ENCODE results near the gene EPHB1.

The EPHB1 gene

DNA sequence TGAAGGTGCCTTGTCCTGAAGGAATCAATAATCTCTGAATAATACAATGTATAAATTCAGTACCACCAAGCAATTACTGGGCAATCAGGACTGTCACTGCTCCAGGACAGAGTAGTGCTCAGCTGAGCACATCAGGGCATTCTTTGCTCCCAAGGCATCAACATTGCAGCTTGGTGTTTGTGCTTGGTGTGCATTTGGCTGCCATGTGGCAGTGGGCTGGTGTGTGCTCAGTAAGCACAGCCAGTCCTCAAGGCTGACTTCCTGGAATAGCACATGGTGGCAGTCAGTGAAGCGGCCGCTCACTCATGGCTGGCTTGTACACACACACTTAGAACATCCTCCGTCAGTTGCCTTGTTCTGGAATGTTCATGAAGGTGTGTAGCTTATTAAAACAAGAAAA is 217.0 kb downstream of the EPHB1 start:
- no peaks in the 10 kb centered on the region for H3K9me3 ChIP-seq
- no peaks in the 10 kb centered on the region for H3K27me3 ChIP-seq
- no peak overlapping the region for H3K4me3 ChIP-seq (ENCODE audit: low read depth in 1 of 2, low read length in 1 of 2)
- no peaks in the 10 kb centered on the region for H3K36me3 ChIP-seq
- TF ChIP-seq, protein P1, sequence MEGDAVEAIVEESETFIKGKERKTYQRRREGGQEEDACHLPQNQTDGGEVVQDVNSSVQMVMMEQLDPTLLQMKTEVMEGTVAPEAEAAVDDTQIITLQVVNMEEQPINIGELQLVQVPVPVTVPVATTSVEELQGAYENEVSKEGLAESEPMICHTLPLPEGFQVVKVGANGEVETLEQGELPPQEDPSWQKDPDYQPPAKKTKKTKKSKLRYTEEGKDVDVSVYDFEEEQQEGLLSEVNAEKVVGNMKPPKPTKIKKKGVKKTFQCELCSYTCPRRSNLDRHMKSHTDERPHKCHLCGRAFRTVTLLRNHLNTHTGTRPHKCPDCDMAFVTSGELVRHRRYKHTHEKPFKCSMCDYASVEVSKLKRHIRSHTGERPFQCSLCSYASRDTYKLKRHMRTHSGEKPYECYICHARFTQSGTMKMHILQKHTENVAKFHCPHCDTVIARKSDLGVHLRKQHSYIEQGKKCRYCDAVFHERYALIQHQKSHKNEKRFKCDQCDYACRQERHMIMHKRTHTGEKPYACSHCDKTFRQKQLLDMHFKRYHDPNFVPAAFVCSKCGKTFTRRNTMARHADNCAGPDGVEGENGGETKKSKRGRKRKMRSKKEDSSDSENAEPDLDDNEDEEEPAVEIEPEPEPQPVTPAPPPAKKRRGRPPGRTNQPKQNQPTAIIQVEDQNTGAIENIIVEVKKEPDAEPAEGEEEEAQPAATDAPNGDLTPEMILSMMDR (IDR thresholded peaks at IDR 0.05), result no peak
- no peak overlapping the region for H3K27ac ChIP-seq
- no peaks in the 10 kb centered on the region for H3K4me1 ChIP-seq (ENCODE audit: control insufficient read depth in 1 of 2, insufficient read depth in 1 of 2, low read depth in 1 of 2, low read length in 1 of 2)

DNA sequence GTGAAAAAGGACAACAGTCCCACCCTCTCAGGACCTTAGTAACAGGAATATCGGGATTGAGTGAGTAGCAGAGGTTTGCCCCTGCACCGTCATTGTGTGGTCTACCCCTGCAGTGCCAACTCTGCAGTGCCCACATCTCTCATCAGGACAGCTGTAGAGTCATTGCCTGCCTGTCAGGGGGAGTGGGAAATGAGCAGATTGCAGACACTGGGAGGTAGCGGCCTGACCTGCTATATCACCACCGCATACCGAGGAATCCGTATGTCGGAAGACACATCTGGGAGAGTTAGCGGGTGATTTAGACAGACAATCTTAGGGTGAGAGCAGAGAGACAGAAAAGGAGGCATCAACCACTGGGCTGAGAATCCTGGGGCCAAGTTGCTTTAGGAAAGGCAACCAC is 218.1 kb downstream of the EPHB1 start:
- Histone ChIP-seq H3K36me3 (no peaks in the 10 kb centered on the region), H3K27me3 (no peaks in the 10 kb centered on the region), H3K4me3 (ENCODE audit: low read depth in 1 of 2, low read length in 1 of 2) (no peak overlapping the region), H3K27ac (no peak overlapping the region), H3K9me3 (no peaks in the 10 kb centered on the region), H3K4me1 (ENCODE audit: control insufficient read depth in 1 of 2, insufficient read depth in 1 of 2, low read depth in 1 of 2, low read length in 1 of 2) (no peaks in the 10 kb centered on the region)
- TF ChIP-seq, protein P1 (IDR thresholded peaks at IDR 0.05), result no peak

DNA sequence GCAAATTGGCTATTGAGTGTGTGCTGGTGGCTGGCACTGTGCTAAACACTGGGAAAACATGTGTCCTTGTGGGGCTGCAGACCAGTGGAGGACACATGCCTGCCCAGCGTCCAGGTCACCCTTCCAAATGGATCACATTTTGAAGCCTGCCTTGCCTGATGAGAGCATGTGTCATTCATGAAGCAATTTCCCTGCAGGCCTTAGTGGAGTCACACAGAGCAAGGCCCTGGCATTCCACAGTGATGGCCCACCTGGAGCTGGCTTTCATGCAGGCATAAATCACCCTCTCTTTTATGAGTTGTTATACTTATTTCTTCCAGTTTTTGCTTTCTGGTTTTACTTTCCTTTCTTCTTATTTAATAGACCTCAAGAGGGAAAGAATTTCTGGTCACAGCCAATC is 219.5 kb downstream of the EPHB1 start:
- no peak overlapping the region for H3K27ac ChIP-seq
- H3K4me3 ChIP-seq (ENCODE audit: low read depth in 1 of 2, low read length in 1 of 2), result no peak overlapping the region
- TF ChIP-seq, protein P1 (IDR thresholded peaks at IDR 0.05), result no peak

DNA sequence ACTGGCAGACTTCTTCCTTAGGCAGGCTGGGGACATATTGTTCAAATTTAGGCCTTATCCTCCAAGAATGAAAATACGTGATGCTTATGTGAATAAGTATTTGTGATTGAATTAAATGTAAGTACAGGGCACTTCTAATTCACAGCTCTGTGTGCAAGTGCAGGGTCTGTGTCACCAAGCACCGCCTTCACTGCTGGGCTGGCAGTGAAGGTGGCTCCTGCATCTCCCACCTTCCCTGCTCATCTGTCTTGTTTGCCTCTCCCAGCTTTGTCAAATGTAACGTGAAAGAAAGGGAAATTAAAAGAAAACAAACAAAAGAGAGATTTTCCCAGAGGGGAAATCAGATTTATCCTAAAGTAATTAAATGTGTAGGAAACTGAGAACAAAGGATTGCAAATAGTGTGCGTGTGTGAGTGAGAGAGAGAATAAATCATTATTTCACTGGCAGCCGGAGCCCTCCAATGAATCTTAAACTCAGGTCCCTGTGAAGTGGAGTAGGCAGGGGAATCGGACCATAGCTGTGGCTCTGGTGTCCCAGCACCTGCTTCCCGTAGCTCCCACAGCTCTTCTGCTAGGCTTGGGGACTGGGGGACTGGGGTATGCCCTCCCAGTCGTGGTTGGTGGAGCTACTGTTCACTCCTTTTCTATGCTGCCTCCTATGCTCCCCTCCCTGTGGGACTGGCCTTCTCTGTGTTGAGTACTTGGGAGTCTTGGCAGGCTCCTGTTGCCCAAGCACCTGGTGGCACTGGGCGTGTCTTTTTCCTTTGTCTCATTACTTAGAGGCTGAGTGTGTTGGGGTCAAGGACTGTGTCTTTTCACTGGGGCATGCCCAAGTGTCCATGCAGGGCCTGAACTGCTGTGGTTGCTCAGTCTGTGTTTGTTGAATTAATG is 222.2 kb downstream of the EPHB1 start:
- Histone ChIP-seq H3K27ac (no peak overlapping the region), H3K36me3 (no peaks in the 10 kb centered on the region), H3K9me3 (no peaks in the 10 kb centered on the region), H3K4me1 (ENCODE audit: control insufficient read depth in 1 of 2, insufficient read depth in 1 of 2, low read depth in 1 of 2, low read length in 1 of 2) (no peaks in the 10 kb centered on the region), H3K4me3 (ENCODE audit: low read depth in 1 of 2, low read length in 1 of 2) (no peak overlapping the region), H3K27me3 (no peaks in the 10 kb centered on the region)
- TF ChIP-seq, protein P1 (IDR thresholded peaks at IDR 0.05), result no peak

More for the DNA sequence above, 219.5 kb downstream of the EPHB1 start:
- no peaks in the 10 kb centered on the region for H3K9me3 ChIP-seq
- no peaks in the 10 kb centered on the region for H3K27me3 ChIP-seq
- no peaks in the 10 kb centered on the region for H3K4me1 ChIP-seq (ENCODE audit: control insufficient read depth in 1 of 2, insufficient read depth in 1 of 2, low read depth in 1 of 2, low read length in 1 of 2)
- H3K36me3 ChIP-seq, result no peaks in the 10 kb centered on the region

DNA sequence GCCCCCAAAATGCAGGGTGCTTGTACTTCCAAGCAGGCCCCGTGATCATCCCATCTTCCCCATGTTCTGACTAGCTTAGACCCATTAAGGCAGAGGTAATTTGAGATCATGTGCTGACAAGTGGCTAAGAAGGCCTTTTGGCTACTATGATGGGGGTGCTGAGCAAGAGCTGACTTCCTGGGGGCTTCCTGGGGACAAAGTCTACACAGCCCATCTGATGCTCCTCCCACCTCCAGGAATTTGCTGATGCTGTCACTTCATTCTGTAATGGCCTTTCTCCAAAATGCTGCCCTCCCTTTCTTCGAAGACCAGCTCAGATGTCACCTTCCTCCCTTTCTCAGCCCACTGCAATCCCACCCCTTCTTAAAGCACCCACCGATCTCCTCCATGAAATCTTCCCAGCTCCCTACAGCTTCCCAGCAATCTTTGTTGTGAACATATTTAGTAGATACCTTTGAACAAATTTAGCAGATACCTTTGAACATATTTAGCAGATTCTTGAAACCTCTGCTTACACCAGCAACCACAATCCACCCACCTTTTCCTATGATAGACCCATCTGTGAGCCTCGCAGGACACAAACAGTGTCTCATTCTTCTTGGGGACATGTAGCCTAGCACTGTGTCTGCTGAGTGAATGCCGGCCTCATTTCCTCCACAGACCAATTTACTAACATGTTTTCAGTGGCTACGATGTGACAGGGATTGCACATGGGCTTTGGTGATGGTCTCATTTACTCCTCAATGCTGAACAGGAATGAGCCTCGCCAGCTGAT is 223.3 kb downstream of the EPHB1 start:
- Histone ChIP-seq H3K4me3 (ENCODE audit: low read depth in 1 of 2, low read length in 1 of 2) (no peak overlapping the region), H3K27me3 (no peaks in the 10 kb centered on the region), H3K27ac (no peak overlapping the region), H3K4me1 (ENCODE audit: control insufficient read depth in 1 of 2, insufficient read depth in 1 of 2, low read depth in 1 of 2, low read length in 1 of 2) (no peaks in the 10 kb centered on the region), H3K9me3 (no peaks in the 10 kb centered on the region), H3K36me3 (no peaks in the 10 kb centered on the region)
- TF ChIP-seq, protein P1 (IDR thresholded peaks at IDR 0.05), result no peak

Measured in neutrophil (primary cell).